HG02642 (cell line): Measurements from ENCODE around the gene ZNF687.

ENCODE experiments used
- ATAC-seq: cut with Tn5 transposase; IDR thresholded peaks from one replicate; pipeline ENCODE4 v1.9.1; 2021; ENCODE audit warnings: mild to moderate bottlenecking; ENCODE audit not compliant: unreplicated experiment, poor library complexity

ZNF687 gene, protein sequence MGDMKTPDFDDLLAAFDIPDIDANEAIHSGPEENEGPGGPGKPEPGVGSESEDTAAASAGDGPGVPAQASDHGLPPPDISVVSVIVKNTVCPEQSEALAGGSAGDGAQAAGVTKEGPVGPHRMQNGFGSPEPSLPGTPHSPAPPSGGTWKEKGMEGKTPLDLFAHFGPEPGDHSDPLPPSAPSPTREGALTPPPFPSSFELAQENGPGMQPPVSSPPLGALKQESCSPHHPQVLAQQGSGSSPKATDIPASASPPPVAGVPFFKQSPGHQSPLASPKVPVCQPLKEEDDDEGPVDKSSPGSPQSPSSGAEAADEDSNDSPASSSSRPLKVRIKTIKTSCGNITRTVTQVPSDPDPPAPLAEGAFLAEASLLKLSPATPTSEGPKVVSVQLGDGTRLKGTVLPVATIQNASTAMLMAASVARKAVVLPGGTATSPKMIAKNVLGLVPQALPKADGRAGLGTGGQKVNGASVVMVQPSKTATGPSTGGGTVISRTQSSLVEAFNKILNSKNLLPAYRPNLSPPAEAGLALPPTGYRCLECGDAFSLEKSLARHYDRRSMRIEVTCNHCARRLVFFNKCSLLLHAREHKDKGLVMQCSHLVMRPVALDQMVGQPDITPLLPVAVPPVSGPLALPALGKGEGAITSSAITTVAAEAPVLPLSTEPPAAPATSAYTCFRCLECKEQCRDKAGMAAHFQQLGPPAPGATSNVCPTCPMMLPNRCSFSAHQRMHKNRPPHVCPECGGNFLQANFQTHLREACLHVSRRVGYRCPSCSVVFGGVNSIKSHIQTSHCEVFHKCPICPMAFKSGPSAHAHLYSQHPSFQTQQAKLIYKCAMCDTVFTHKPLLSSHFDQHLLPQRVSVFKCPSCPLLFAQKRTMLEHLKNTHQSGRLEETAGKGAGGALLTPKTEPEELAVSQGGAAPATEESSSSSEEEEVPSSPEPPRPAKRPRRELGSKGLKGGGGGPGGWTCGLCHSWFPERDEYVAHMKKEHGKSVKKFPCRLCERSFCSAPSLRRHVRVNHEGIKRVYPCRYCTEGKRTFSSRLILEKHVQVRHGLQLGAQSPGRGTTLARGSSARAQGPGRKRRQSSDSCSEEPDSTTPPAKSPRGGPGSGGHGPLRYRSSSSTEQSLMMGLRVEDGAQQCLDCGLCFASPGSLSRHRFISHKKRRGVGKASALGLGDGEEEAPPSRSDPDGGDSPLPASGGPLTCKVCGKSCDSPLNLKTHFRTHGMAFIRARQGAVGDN

DNA sequence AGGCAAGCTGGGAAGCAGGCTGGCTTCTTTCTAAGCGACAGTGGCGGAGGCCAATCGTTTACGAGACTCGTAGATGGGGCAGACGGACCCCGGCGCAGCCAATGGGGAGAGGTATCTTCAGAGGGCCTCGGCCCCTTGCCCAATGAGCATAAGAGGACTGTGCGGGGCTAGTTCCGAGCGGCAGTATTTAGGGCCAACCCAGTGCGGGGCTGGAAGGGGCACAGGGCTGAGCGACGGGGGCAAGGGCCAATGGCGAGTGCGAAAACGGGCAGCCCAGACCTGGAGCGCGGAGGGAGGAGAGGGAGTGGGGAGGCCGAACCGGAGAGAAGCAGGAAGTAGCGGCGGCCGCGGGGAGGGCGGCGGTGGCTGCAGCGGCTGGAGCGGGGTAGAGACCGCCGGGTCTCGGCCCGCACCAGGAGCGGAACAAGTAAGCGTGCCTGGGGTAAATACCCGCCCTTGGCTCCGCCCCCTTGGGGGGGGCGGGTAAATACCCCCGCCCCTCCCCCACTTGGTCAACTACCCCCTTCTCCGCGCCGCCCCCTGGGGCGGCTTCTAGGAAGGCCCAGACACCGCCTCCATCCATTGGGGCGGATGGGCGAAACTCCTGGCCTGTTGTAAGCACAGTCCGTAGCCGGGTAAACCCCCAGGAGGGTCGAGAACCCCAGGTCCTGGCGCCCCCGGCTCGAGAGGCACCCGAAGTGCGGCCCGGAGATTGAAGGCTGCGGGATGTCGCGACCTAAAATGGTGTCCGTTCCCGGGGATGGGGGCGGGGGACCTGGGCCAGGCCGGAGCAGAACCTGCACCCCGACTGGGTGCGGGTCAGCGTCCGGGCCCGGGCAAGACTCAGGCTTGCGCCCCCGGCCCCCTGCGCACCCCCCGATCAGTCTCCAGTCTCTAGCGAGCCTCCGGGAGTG, at the start of gene ZNF687:
Gene ZNF687, plus strand, starts transcription at position 331 of the 914 bp plus-strand sequence. CDS start 3,993 bp downstream, outside the sequence.
- ATAC-seq, result peak; percentile 88

DNA sequence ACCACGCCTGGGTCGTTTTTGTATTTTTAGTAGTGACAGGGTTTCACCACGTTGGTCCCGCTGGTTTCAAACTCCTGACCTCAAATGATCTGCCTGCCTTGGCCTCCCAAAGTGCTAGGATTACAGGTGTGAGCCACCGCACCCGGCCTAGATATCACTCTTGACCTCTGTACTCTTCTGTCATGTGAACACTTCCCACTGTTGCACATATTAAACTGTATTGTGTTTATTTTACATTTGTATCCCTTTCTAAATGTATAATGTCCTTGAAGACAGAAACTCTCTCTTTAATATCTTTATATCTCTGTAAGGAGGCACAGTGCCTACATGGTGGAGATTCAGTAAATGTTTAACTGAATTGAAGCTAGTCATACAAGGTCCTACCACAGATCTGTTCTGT, 46.9 kb upstream of the ZNF687 start:
- no peak for ATAC-seq

DNA sequence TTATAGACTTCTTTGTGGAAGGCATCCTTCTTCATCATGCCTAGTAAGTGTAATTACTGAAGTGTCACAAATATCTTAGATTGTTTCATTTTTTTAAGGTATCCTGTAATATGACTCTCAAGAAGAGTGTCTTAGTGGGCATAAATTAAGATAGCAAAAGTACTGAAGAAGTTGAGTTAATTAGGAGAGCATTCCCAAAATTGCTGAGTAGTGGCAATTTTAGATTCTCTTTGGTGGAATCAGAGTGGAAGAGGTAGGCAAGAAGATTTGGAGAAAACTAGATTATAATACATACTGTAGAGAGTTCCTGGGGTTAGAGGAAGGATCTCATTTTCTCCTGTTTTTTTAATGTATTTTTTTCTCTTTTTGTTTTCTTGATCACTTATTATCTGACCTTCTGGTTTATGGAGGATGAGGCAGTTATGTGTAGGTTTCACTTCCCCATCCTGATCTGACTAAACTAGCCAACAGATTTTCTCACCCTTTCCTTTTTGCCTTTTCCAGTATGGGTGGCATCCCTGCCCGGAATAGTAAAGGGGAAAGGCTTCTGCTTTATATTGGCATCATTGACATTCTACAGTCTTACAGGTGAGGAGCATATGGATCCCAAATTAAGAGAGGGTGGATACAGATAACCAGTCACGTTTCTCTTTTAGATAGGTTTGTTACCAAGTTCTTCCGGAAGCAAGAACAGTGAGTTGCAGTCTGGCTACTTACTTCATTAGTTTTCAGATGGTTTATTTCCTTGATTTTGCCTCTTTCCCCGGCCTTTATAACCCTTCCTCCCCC, 44.2 kb upstream of the ZNF687 start:
- ATAC-seq, result no peak

DNA sequence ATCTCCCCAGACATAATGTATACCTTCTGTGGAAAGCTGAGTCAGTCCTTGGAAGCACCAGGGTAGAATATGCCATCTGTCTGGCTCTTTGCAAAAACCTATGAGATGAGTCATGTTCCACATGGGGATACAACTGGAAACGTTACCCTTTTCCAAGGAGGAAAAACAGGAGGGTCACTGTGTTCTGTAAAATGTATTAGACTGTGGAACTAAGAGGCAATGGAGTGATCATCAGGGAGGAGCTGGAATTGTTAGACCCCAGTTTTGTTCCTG, 43.7 kb upstream of the ZNF687 start:
- ATAC-seq, result no peak

DNA sequence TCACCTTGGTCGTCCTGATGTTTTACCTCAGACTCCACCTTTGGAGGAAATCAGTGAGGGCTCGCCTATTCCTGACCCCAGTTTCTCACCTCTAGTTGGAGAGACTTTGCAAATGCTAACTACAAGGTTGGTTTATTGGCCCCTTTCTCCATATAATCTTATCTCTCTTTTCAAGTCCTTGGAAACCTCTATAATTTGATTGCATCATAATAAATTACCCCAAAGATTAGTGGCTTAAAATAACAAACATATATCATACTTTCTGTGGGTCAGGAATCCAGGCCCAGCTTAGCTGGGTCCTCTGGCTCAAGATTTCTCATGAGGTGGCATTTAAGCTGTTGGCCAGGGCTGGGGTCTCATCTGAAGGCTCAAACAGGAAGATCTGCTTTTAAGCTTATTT, 39.7 kb upstream of the ZNF687 start:
- no peak for ATAC-seq

DNA sequence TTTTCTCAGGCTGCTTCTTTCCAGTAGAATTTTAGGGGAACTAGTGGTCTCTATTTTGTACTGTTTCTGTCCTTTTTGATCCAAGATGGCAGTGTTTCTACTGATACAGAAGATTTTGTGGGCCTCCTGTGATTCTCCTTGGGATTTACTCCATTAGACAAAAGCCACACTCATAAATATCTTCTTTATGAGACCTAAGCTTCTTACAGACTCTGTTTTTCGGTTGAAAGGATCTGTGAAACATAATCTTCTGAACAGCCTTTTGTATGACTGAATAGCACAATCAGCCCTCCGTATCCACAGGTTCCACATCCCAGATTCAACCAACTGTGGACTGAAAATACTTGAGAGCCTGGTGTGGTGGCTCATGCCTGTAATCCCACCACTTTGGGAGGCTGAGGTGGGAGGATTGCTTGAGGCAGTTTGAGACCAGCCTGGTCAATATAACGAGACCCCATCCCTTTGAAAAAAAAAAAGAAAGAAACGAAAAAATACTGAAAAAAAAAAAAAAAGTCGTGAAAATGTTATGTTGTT, 38.3 kb upstream of the ZNF687 start:
- no peak for ATAC-seq

DNA sequence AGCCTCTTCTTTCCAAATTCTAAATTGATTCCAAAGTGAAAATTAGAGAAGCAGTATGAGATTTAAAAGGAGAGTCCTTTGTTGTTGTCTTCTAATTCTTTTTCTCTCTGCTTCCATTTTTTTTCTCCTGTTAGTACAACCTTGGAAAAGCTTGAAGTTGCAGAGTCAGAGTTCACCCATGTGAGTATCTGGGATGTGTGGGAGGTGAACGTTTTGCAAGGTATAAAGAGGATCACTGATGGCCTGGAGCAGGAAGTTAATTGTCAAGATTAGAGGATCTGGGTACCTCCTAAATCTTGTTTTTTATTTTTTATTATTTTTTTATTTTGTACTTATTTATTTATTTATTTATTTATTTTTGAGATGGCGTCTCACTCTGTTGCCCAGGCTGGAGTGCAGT, 35.3 kb upstream of the ZNF687 start:
- ATAC-seq, result no peak

DNA sequence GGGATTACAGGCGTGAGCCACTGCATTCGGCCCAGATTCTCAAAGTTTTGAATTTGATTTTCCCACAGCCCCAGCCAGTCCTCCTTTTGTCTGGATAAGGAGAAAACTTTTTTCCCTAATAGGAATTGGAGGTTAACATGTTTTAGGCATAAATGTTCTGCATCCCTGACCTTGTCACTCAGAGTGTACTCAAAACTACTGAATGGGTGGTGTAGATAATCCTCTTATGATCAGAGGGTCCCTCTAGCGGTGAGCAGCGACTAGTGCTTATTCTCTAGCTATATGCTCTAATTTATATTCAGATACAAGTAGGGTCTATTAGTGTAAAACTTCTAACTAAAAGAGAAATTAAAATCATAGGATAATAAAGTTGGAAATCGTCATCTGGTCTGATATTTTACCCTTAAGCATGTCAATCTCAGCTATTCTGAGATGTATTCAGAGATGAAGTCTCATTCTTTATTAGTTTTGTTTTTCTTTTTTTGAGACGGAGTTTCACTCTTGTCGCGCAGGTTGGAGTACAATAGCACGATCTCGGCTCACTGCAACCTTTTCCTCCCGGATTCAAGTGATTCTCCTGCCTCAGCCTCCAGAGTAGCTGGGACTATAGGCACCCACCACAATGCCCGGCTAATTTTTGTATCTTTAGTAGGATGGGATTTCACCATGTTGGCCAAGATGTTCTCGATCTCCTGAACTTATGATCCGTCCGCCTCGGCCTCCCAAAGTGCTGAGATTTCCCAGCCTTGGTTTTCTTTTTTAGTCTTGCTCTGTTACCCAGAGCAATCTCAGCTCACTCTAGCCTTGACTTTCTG, 30.2 kb upstream of the ZNF687 start:
- no peak for ATAC-seq

DNA sequence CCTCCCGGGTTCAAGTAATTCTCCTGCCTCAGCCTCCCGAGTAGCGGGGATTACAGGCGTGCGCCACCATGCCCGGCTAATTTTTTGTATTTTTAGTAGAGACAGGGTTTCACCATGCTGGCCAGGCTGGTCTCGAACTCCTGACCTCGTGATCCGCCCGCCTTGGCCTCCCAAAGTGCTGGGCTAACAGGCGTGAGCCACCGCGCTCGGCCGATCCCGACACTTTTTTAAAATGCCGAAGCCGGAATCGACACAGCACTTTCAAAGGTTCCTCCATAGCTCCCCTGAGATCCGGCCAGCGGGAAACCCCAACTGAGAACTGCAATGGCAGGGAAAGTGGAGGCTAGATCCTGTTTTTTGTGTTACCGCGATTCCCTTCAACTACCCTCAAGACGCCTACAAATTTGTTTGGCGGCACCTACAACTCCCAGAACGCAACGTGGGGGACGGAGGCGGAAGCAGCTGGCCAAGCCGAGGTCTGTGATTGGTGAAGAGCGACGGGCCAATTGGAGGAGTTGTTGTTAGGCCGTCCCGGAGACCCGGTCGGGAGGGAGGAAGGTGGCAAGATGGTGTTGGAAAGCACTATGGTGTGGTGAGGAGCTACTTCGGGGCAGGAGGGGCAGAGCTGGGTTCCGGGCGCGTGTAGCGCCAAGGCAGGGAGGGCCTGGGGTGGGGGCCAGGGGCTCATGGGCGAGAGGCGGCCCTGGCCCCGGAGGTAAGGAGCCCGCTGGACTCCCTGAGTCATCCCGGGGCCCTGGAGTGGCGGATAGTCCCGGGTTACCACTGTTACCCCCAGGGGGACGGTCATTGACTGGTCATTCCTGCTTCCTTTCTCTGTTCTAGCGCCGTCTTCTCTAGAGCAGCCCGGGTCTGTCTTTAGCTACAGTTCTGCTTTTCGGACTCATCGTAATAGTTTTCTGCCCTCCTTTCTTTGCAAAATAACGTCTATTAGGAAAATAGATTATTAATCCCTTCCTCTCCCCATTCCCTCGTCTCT, 27.6 kb upstream of the ZNF687 start, which contains the start of gene PSMD4:
Gene PSMD4, plus strand, starts transcription at position 518 of the 997 bp plus-strand sequence. Its CDS starts 49 bp downstream, at position 567.
- peak; percentile 92 for ATAC-seq

DNA sequence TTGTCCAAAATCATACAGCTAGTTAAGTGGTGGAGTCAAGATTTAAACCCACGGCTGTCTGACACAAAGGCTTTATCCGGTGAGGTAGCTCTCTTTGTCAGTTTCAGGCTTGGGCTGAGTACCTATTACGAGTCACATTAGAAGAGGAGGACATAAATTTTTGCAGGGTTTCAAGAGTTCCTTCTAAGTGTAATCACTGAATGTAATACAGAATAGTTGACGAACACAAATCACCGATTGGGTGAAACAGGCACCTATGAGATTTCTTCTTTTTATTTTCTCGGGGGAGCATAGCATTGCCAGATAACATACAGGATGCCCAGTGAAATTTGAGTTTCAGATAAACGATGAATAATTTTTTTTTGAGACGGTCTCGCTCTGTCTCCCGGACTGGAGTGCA, 26.7 kb upstream of the ZNF687 start:
- ATAC-seq, result no peak

DNA sequence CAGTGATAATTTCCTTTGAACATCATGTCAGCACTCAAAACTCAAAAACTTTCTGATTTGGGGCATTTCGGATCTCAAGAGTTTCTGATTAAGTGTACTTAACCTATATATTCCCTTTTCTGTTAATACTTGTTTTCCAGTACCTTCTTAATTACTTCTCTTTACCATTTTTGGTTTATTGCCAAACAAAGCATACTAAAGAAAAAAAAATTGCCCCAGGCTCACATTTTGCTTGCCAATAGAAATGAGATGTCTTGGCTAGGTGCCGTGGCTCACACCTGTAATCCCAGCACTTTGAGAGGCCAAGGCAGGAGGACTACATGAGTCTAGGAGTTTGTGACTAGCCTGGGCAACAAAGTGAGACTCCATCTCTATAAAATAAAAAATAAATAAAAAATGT, 22.7 kb upstream of the ZNF687 start:
- ATAC-seq, result no peak

DNA sequence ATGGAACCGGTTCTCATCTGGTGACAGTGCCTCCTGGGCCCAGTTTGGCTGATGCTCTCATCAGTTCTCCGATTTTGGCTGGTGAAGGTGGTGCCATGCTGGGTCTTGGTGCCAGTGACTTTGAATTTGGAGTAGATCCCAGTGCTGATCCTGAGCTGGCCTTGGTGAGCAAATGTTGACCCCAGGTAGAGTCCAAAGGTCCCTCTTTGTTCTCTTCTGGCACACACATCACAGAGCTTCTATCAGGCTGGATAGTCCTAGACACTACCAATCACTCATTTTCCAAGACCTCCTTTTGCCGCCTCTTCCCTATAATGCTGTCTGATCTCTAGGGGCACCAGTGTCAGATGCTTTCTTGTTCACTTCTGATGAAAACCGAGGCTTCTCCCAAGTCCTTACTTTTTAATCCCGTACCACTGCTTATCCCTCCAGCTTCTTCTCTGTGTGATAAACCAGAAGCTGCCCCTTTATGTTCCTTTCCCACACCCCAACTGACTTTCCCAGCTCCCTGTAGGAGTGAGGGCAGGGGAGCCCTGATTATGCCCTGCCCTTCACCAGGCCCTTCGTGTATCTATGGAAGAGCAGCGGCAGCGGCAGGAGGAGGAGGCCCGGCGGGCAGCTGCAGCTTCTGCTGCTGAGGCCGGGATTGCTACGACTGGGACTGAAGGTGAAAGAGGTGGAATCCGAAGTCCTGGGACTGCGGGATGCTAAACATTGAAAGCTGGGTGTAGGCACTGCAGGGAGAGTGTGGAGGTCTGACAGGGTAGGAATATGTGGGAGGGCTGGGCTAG, 16.5 kb upstream of the ZNF687 start:
- ATAC-seq, result no peak

DNA sequence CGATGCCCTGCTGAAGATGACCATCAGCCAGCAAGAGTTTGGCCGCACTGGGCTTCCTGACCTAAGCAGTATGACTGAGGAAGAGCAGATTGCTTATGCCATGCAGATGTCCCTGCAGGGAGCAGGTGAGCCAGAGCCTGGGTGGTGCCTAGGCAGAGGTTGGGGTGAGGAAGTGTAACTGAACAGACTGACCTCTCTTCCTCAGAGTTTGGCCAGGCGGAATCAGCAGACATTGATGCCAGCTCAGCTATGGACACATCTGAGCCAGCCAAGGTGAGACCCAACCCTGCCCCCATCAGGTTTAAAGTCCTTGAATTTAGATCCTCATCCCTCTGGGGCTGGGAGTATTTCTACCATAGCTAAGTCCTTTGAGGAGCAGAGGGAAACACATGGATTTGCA, 15.8 kb upstream of the ZNF687 start:
- ATAC-seq, result no peak

DNA sequence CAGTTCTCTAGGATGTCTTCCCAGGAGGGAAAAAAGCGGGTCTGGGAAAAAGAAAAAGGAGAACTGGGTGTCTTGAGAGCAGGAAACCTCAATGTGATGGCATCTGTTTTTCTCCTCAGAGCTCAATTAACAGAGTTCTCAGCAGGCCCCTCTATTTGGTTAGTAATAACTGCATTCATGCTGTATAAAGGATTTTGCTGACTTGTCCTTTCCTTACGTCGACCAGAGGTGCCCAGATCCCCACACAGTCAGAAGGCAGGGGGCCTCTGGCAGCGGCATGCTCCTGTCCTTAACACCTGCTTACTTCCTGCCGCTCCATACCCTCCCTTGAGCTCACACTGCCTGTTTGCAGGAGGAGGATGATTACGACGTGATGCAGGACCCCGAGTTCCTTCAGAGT, 15.3 kb upstream of the ZNF687 start:
- ATAC-seq, result no peak

DNA sequence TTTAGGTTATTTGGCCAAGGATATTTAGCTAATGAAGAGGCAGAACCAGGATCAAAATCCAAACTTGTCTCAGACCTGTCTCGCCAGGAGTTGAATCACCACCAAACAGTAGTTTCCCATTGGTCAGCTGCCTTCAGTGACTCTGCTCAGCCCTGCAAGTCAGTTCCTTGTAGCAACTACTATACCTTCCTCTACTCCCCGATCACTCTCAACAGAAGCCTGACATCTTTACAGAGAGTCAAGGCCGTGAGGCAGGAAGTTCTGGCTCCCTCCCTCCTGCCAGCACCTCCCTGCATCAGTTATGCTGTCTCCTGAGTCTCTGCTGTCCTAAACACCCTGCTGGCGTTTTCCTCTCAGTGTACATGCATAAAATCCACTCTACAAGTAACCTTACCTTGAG, 14.3 kb upstream of the ZNF687 start:
- ATAC-seq, result no peak

DNA sequence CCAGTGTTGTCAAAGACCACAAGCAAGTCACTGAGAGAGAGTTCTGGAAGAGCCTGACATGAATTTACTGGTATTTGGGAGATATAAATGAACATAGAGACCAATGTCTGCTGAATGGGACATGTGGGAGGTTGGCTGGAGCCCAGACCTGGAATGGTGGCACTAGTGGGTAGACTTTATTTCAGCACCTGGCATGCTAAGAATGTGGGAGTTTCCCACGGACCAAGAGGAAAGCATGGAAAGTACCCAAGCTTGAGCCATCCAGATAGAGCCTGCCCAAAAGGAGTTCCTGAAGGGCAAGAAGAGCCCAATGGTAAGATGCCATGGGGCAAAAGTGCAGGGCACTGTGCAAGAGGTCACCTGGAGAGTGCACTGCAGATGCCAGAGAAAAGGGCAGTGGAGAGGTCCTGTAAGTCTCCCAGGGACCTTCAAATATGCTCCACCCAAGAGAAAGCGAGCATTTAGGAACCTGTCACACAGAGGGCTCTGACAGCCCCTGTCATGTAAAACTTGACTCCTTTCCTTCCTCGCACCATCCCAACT, 8.1 kb upstream of the ZNF687 start:
- ATAC-seq, result no peak
